Pons (tissue), 1 donor: ENCODE measurements around the gene MAN1A2.
A peak's percentile ranks its signal among the peaks of the same experiment; 100 is the strongest.
"Not testable (repeated sequence)": the region's sequence is repeated elsewhere in the genome, so short reads cannot be mapped to it uniquely, and the experiment has no call there.

Source experiments
- DNase-seq: peaks from one replicate; pipeline ENCODE4 v3.0.0-alpha.2; 2016; ENCODE audit warnings: low spot score

Gene MAN1A2

DNA sequence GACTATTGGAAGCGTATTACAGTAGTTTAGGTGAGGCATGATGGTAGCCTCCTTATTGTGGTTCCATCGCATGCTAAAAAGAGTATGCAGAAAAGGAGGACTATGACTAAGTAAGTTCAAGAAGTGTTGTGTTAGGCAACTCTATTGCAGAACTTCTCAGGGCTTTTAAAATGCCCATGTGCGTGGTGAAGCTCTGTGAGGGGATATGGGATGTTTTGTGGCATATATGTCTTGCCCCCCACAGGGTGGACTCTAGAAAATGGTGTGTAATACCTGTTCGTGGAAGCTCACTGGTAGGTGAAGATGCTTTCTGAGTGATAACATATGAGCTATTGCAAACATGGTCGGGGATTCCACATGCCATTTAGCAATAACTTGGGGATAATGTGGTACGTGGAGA, 31.7 kb downstream of the MAN1A2 start:
- DNase-seq: no peak

GRCh38 chr1:117401761-117402160, 34.5 kb downstream of the MAN1A2 start:
- no peak for DNase-seq

GRCh38 chr1:117403597-117403996, 36.3 kb downstream of the MAN1A2 start:
- no peak for DNase-seq

DNA sequence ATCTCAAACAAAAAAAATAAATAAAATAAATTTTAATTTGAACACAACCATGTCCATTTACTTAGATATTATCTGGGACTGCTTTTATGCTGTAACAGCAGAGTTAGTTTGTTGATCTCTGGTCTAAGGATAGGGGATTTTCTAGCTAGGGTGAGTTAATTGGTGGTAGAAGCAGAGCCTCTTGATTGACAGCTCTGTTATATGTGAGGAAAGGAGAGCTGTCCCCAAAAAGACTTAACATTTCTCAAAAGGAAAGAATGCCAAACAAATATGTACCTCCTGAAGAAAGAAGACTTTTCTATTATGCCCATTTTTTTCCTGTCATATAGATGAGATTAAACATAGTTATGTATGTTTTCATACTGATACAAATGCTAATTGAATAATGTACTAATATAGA, 37.8 kb downstream of the MAN1A2 start:
- DNase-seq: no peak

DNA sequence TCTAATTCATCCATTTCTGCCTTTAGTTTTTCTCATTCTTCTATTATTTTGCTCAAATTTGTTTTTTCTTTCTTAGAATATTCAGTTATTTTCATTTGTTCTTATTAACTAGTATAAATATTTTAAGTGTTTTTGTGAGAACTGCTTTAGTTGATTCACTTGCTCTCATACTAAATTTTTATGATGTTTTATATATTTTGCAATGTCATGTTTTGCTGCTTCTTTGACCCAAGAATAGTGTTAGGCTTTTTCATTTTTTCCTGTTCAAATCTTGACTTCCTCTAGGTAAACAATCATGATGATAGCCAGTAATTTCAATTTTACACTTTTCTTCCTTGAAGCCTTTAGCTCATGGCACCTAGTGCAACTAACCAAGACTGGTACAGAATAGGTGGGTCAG, 45.2 kb downstream of the MAN1A2 start:
- DNase-seq: no peak

- DNase-seq: no peak
Measured at GRCh38 chr1:117413412-117413811, 46.2 kb downstream of the MAN1A2 start.

DNA sequence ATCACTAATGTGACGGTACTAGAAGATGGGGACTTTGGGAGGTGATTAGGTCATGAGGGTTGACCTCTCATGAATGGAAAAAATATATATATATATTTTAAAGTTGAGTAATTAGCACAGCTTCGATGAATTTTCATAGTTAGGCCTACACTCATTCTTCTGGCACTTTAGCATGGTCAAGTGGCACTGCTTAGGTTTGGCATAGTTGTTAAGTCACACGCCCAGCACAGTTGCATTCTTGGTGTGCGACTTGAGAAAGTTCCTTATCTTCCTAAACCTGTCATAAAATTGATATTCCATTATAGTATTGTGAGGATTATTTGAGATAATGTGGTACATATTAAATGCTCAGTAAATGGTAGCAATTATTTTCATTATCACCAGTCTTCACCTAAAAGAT, 47.7 kb downstream of the MAN1A2 start:
- DNase-seq: no peak

GRCh38 chr1:117416004-117416403, 48.8 kb downstream of the MAN1A2 start:
- no peak for DNase-seq

- DNase-seq: no peak
Measured at GRCh38 chr1:117416546-117417125, 49.4 kb downstream of the MAN1A2 start.

- DNase-seq: no peak
Measured at GRCh38 chr1:117425050-117425734, 57.9 kb downstream of the MAN1A2 start.

- no peak for DNase-seq
Measured at GRCh38 chr1:117427297-117427696, 60.0 kb downstream of the MAN1A2 start.

- DNase-seq: no peak
Measured at GRCh38 chr1:117433943-117434342, 66.7 kb downstream of the MAN1A2 start.

DNA sequence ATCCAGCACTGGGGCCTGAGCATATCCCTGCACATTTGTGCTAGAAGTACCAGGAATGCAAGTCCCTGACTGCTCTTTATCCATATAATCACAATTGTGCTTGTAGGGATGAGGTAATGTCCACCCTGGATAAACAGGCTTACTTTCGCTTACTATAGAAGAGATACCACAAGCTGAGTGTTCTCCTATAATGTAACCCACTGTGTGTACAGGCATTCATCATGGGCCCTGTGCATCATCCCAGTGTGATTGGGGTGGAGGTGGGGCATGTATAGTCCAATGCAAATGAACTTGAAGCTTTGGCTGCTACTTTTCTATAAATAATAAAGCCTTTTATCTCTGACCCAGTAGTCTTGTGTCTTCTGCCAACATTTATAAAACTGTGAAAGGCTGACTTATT, 69.3 kb downstream of the MAN1A2 start:
- peak; percentile 89 for DNase-seq

DNA sequence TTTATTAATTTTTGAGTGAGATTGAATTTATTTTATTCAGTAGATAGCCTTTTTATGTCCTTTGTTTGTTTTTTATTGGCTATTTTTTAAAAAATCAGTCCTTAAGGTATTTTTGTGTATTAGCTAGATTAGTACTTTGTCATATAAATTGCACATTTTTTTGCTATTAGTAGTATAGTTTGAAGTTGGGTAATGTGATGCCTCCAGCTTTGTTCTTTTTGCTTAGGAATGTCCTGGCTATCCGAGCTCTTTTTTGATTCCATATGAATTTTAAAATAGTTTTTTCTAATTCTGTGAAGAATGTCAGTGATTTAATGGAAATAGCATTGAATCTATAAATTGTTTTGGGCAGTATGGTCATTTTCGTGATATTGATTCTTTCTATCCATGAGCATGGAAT, 80.4 kb downstream of the MAN1A2 start:
- DNase-seq: no peak

- DNase-seq: no peak
Measured at GRCh38 chr1:117452216-117452615, 85.0 kb downstream of the MAN1A2 start.

DNA sequence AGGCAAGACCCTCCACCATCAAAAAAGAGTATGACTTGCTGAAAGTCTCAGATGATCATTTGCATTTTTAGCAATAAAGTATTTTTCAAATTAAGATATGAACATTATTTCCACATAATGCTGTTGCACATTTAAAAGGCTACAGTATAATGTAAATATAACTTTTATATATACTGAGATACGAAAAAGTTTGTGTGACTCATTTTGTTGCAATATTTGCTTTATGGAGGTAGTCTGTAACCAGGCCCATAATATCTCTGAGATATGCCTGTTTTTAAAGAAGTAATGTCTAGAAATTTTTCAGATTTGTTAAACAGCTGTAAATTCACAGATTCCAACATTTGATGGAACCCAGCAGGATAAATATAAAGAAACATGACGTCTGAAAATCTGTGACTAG, 86.7 kb downstream of the MAN1A2 start:
- no peak for DNase-seq

DNA sequence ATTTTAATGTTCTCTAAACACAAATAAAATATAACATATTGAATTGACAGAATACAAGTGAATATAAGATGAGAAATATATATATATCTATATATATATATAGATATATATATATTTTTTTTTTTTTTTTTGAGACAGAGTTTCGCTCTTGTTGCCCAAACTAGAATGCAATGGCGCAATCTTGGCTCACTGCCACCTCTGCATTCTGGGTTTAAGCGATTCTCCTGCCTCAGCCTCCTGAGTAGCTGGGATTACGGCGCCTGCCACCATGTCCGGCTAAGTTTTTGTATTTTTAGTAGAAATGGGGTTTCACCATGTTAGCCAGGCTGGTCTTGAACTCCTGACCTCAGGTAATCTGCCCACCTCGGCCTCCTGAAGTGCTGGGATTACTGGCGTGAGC, 91.2 kb downstream of the MAN1A2 start:
- DNase-seq: not testable (repeated sequence)

- no peak for DNase-seq
Measured at GRCh38 chr1:117466761-117467160, 99.5 kb downstream of the MAN1A2 start.

GRCh38 chr1:117467336-117467735, 100.1 kb downstream of the MAN1A2 start:
- no peak for DNase-seq

- no peak for DNase-seq
Measured at GRCh38 chr1:117473063-117473462, 105.8 kb downstream of the MAN1A2 start.

DNA sequence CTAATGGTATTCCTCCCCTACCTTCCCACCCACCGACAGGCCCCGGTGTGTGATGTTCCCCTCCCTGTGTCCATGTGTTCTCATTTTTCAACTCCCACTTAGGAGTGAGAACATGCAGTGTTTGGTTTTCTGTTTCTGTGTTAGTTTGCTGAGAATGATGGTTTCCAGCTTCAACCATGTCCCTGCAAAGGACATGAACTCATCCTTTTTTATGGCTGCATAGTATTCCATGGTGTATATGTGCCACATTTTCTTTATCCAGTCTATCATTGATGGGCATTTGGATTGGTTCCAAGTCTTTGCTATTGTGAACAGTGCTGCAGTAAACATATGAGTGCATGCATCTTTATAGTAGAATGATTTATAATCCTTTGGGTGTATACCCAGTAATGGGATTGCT, 108.2 kb downstream of the MAN1A2 start:
- not testable (repeated sequence) for DNase-seq

- no peak for DNase-seq
Measured at GRCh38 chr1:117479086-117479485, 111.8 kb downstream of the MAN1A2 start.

GRCh38 chr1:117481410-117481809, 114.2 kb downstream of the MAN1A2 start:
- DNase-seq: no peak

- no peak for DNase-seq
Measured at GRCh38 chr1:117493906-117494305, 126.7 kb downstream of the MAN1A2 start.
